Glomerular endothelial cell (primary cell): Measurements from ENCODE around the gene TSACC. TPM values are rescaled to one million over a fixed set of nuclear protein-coding genes. Genes with fewer than 3 reads are reported as not detected.
"Not testable (repeated sequence)": the region's sequence is repeated elsewhere in the genome, so short reads cannot be mapped to it uniquely, and the experiment has no call there.

Source experiments
- DNase-seq: peaks from one replicate; pipeline ENCODE4 v3.0.0-alpha.2; 2011; ENCODE audit warnings: low read depth, low spot score; ENCODE audit errors: extremely low read depth
- total RNA-seq: library from RNA; depleted of rRNA; stranded (reverse); fragments of >200 nt; gene quantifications from 2 replicates; pipeline ENCODE4 v1.2.3, GENCODE V29; 2015

TSACC gene
- total RNA-seq, 1 donor from 2014 or later, result not detected

GRCh38 chr1:156346035-156346434 lies 7.7 kb downstream of the TSACC start:
- DNase-seq, result not testable (repeated sequence)

- no peak for DNase-seq
These were observed 8.3 kb downstream of the TSACC start for GRCh38 chr1:156346636-156347035.

- no peak for DNase-seq
These were observed 9.0 kb downstream of the TSACC start for GRCh38 chr1:156347331-156347730.

- not testable (repeated sequence) for DNase-seq
These were observed 14.2 kb downstream of the TSACC start for GRCh38 chr1:156352481-156352880.

GRCh38 chr1:156356262-156356874 lies 18.0 kb downstream of the TSACC start:
- no peak for DNase-seq

GRCh38 chr1:156356875-156357534 lies 18.7 kb downstream of the TSACC start:
- no peak for DNase-seq

- no peak for DNase-seq
These were observed 19.7 kb downstream of the TSACC start for GRCh38 chr1:156357977-156358376.

- no peak for DNase-seq
These were observed 20.3 kb downstream of the TSACC start for GRCh38 chr1:156358641-156359040.

- no peak for DNase-seq
These were observed 20.9 kb downstream of the TSACC start for GRCh38 chr1:156359249-156359648.

- DNase-seq, result no peak
These were observed 21.6 kb downstream of the TSACC start for GRCh38 chr1:156359973-156360372.

GRCh38 chr1:156360534-156360933 lies 22.2 kb downstream of the TSACC start:
- DNase-seq, result no peak

- no peak for DNase-seq
These were observed 27.4 kb downstream of the TSACC start for GRCh38 chr1:156365754-156366153.

GRCh38 chr1:156366378-156367166 lies 28.2 kb downstream of the TSACC start:
- no peak for DNase-seq

- DNase-seq, result no peak
These were observed 29.2 kb downstream of the TSACC start for GRCh38 chr1:156367383-156368156.

- DNase-seq, result no peak
These were observed 29.9 kb downstream of the TSACC start for GRCh38 chr1:156368157-156368658.

- no peak for DNase-seq
These were observed 30.8 kb downstream of the TSACC start, which contains the start of gene RHBG for GRCh38 chr1:156368889-156369684. RHBG (plus strand) TSS chr1:156369211; CDS start chr1:156369250, 39 bp downstream.

- DNase-seq, result not testable (repeated sequence)
These were observed 31.5 kb downstream of the TSACC start for GRCh38 chr1:156369685-156370286.

- no peak for DNase-seq
These were observed 33.4 kb downstream of the TSACC start for GRCh38 chr1:156371553-156372264.

- DNase-seq, result no peak
These were observed 33.9 kb downstream of the TSACC start for GRCh38 chr1:156372265-156372586.
